NCI-H187 (cell line): ENCODE results near the gene INF2.

ENCODE experiments used
- DNase-seq, 2 experiments: peaks; one replicate each; lab custom pipeline; 2025; lab: John Stamatoyannopoulos, UW

Gene INF2

GRCh38 chr14:104676694-104677511, 12.5 kb upstream of the INF2 start:
- DNase-seq: no peak

DNA sequence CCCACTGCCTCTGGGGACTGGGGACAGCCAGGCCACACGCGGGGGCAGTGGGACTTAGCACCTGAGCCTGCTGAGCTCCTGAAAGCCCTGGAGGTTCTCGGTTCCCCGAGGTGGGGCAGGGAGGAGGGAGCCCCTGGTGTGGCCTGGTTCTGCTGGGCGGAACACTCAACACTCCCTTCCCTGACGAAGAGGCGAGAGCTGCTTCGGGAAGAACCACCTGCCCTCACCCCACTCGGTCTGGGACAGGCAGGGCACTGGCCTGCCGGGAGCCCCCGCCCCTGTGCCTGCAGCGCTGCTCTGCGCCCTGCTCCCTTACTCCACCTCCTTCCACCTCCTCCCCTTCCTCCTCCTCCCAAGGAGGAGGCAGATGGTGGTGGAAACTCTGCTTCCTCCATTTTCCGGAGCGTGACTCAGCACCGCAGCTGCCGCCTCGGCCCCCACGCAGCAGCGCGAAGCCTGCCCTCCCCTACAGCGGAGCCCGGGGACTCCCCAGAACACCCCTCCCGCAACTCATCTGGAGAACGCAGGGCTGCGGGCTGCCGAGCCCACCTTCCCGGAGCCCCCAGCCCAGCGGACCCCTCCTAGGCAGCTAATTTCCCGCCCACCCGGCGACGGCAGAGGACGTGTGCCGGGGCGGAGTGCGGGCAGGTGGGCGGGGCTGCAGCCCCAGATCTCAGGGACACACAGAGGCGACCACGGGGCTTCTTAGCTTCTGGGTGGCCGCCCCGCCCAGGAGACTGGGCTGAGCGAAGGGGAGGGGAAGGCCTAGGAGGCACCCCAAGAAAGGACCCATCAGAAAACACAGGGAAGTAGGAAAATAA, 11.7 kb upstream of the INF2 start:
- DNase-seq: no peak

- no peak for DNase-seq
Measured at GRCh38 chr14:104678346-104678745, 11.1 kb upstream of the INF2 start.

DNA sequence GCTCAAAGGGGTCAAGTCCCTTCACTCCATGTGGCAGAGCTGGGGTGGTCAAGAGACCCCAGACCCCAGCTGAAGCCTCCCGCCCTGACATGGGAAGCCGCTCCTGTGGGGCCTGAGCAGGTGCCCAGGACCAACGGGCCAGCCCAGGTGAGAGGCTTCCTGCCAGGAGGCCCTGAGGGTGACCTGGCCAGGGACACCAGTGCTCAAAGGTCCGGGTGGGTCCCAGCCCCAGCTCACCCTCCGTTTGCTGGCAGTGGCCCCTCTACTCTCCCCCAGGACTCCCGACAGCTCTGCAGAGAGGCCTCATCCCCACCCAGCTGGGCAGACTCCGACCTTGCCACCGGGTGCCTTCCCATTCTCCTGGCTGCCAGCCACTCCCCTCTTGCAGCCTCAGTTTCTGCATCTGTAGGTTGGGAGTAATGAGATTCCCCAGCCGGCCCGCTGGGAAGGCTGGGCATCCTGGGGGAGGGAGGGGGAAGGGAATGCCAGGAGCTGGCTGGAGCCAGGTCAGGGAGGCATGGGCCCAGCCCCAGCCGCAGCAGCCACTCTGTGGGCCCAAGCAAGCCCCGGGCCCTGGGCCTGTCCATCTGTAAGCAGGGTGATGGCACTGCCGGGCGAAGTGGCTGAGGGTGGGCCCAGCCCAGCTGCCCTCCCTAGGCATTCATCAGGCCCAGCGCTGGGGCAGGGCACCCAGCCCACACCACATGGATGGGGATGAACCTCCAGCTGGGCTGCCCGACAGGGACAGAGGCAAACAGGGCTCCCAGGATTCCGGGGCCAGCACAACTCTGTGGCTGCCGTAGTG, 10.3 kb upstream of the INF2 start:
- DNase-seq: no peak

- no peak for DNase-seq
Measured at GRCh38 chr14:104680056-104680805, 9.2 kb upstream of the INF2 start.

DNA sequence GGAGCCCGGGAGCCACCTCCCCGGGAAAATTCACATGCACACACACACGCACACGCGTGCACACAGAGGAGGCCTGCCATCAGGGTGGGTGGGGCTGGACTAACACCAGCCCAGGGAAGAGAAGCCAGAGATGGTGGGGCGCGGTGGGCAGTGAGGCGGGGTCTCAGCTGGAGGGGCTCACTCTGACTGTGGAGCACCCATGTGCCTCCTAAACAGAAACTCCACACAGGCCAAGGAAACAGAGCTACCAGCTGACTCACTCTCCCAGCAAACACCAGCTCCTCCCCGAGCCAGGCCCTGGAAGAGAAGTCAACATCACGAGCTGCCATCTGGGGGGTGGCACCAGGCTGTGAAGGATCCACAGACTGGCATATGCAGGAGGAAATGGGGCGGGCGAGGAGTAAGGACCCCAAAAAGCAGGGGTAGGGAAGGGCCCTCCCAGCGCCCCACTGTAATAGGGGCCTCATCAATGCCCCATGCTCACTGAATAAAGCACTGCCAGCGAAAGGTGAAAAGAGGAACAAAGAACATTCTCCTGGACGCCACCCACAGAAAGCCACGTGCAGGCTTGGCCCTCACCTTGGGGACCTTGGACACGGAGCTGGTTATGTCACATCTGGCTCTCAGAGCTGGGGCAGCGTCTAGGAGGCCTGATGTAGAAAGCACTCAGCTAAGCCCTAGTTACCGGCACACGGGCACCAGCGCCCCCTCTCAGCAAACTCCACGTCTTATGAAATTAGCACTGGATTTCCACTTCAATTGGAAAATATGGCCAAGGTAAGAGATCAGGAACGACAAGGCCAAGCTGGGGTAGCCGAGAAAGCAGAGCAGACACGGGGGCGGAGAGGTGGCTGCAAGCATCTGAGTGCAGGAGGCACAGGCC, 8.4 kb upstream of the INF2 start:
- no peak for DNase-seq

DNA sequence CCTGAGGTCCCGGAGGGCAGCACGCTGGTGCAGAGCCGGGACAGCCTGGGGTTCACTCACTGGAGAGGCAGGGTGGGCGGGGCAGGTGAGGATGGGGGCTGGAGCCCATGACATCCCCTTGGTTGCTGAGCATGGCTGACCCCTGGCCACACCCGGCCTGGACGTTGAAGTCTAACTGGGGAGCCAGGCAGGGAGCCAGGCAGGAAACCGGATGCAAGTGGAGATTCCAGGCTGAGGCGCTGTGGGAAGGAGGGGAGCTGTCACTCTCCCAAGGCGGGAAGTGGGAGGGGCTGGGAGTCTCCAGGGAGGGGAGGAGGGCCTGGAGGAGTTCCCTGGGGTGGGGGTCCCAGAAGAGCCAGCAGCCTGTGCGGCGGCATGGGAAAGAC, 7.7 kb upstream of the INF2 start:
- DNase-seq: no peak

DNA sequence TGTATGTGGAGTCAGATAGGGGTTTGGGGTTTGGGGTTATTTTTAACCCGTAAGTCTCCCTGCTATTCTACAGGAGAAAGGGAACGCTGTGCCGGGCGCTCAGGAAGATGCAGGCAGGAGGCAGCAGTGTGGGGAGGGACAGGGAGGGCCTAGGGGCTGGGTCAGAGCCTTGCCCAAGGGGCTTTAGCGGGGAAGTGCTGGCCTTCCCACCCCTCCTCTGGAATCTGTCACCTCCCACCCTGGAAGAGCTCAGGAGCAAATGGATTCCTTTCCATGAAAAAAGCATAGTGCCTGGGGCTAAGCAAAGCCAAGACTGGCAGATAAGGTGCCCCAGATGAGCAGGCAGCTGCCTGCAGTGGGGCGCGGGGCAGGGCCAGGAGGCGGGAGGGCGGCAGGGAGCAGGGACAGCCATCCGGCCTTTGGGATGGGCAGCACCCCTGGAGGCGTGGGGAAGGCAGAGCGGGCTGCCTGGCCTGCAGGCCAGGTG, 7.3 kb upstream of the INF2 start:
- no peak for DNase-seq

DNA sequence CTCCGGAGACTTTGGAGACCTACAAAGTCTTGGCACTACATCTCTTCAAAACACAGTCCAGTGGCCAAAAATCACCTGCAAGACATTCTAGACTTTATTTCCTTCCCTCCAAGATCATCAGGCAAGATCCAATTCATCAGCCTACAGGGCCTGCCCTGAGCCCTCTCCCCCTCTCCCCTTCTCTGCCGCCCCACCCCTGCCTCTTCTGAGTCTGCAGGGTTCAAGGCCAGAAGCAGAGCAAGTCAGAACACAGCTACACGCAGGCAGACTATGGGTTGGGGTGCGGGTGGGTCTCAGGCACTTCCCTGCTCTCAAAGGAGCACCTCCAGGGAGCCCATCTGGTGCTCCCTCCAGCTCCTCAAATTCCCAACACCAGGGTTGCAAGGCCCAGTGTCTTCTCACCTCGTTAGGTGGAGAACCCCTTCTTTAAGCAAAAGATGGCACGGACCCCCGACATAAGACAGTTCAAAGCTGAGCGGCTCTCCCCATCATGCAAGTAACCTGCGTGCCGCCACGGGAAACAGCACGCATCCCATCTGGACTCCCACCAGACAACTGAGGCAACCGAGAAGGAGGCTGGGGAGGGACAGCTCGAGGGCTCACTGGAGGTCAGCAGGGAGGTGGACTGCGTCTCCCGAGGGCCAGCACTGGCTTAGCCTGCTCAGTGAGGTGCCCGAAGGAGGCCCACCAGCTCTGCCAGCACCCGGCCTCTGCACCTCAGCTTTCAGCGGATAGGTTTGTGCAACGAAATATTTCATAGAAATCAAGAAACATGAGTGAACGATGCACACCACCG, 5.6 kb upstream of the INF2 start:
- DNase-seq: no peak

- DNase-seq: no peak
Measured at GRCh38 chr14:104684449-104684821, 5.0 kb upstream of the INF2 start.

DNA sequence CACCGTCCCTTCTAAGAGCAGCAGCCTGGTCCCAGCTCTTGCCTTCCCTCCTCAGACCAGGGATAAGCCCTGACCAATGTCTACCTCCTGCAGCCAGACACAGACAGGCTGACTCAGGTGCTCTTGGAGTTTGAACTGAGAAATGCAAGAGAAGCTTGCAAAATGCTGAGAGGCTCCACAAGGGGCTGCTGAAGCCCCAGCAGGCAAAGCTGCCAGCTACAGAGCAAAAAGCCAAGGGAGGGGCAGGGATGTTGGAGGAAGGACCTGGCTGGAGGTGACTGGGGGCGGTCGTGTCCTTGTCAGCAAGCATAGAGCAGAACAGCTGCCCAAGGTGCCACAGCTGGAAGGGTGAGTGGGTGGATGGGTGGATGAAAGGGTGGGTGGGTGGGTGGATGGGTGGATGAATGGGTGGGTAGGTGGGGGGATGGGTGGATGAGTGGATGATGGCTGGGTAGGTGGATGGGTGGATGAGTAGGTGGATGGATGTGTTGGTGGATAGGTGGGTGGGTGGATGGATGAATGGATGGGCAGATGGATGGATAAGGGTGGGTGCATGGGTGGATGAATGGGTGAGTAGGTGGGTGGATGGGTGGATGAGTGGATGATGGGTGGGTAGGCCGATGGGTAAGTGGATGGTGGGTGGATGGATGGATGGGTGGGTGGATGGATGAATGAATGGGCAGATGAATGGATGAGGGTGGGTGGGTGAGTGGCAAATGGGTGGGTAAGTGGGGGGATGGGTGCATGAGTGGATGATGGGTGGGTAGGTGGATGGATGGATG, 4.0 kb upstream of the INF2 start:
- DNase-seq: no peak

DNA sequence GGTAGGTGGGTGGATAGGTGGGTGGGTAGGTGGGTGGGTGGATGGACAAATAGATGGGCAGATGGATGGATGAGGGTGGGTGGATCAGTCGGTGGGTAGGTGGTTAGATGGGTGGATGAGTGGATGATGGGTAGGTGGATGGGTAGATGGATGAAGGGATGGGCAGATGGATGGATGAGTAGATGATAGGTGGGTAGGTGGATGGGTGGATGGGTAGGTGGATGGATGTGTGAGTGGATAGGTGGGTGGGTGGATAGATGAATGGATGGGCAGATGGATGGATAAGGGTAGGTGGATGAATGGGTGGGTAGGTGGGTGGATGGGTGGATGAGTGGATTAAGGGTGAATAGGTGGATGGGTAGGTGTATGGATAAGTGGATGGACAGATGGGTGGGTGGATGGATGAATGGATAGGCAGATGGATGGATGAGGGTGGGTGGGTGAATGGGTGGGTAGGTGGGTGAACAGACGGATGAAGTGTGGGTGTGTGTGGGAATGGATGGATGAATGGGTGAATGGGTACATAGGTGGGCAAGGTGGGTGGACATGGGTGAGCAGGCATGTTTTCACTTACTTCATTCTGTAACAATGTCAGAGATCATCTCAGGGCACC, 3.3 kb upstream of the INF2 start:
- no peak for DNase-seq

- DNase-seq: no peak
Measured at GRCh38 chr14:104686624-104687517, 2.5 kb upstream of the INF2 start.

DNA sequence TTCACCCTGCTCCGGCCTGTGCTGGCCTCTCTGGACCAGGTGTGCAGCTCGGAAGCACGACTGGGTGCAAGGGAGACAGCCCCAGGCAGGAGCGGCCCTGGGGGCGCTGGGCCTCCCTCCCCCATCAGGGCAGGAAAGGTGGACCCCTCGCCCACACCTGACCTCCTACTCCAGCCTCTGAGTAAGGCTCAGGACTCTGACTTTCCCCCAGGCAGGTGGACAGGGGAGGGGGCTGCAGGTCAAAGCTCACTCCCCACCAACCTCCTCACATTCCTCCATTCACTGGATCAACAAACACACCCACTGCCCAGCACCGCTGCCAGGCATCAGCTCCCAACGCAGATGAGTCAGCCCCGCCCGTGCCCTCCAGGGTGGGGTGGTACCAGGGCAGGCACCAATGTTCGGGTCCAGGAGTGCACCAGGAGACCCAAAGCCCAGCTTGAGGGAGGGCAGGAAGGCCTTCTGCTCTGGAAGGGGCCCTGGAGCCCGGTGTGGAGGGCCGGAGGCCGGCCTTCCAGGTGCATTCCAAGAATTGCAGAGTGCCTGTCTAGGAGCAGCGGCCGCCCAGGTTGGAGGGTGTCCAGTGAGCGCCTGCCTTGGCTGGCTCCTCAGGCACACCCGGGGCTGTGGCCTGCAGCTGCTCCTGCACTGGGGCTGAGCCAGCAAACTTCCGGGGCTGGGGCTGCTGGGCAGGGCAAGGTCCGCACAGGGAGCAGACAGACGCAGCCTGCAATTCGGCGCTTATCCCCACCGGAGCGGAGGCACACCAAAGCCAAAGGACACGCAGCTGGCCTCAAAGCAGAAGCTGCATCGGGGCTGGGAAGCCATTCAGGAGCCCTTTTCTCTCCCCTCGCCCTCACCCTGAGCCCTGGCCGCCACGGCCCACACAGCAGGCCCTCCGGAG, 1.6 kb upstream of the INF2 start:
- no peak for DNase-seq

- DNase-seq: no peak
Measured at GRCh38 chr14:104688505-104689108, 811 bp upstream of the INF2 start.
